RWPE2 (cell line): ENCODE results near the gene KLHL28.
A peak's percentile ranks its signal among the peaks of the same experiment; 100 is the strongest.

Experiments
- ATAC-seq: fragments of 200-7000 bp; cut with Tn5 transposase; 3 replicates; pipeline ENCODE4 v1.9.1; 2021; ENCODE audit warnings: low read depth
- DNase-seq: peaks from one replicate; pipeline ENCODE4 v3.0.0-alpha.2; 2020; ENCODE audit warnings: low spot score
- H3K27ac ChIP-seq: fragments of 450-650 bp; 2 replicates; pipeline ENCODE4 v1.5.1; 2017; ENCODE audit warnings: mild to moderate bottlenecking; ENCODE audit not compliant: poor library complexity, severe bottlenecking
- H3K27me3 ChIP-seq: fragments of 250-450 bp; sonication (Bioruptor Pico); 2 replicates; pipeline ENCODE4 v1.5.1; 2021; ENCODE audit warnings: mild to moderate bottlenecking, moderate library complexity; ENCODE audit not compliant: insufficient read depth, poor library complexity, severe bottlenecking
- H3K36me3 ChIP-seq: fragments of 250-450 bp; sonication (Bioruptor Pico); 2 replicates; pipeline ENCODE4 v1.5.1; 2020; ENCODE audit warnings: low read depth, mild to moderate bottlenecking, moderate library complexity
- H3K4me1 ChIP-seq: fragments of 250-450 bp; sonication (Bioruptor Pico); 2 replicates; pipeline ENCODE4 v1.5.1; 2021; ENCODE audit warnings: mild to moderate bottlenecking, moderate library complexity; ENCODE audit not compliant: insufficient read depth, poor library complexity, severe bottlenecking
- H3K4me3 ChIP-seq: fragments of 250-450 bp; sonication (Bioruptor Pico); 2 replicates; pipeline ENCODE4 v1.5.1; 2021; ENCODE audit warnings: mild to moderate bottlenecking, moderate library complexity; ENCODE audit not compliant: severe bottlenecking
- H3K9me3 ChIP-seq: fragments of 250-450 bp; sonication (Bioruptor Pico); 2 replicates; pipeline ENCODE4 v1.5.1; 2021; ENCODE audit warnings: mild to moderate bottlenecking, moderate library complexity; ENCODE audit not compliant: severe bottlenecking
- TF ChIP-seq, protein P1 (sequence below): fragments of 450-650 bp; IDR thresholded peaks from one replicate; pipeline ENCODE4 v1.5.1; 2017; ENCODE audit warnings: mild to moderate bottlenecking, moderate library complexity; ENCODE audit not compliant: poor library complexity, severe bottlenecking

KLHL28 gene

DNA sequence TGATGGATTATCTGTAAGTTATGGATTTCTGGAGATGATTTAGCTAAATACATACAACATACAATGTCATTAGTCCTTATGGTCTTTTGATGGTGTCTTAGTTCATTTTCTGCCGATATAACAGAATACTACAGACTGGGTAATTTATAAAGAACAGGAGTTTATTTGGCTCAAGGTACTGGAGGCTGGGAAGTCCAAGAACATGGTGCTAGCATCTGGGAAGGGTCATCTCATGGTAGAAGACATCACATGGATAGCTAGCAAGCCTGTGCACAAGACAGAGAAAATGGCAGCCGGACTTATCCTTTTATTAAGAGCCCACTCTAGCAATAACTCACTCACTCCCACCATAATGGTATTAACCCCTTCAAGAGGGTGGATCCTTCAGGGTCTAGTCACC is 24.2 kb downstream of the KLHL28 start:
- H3K4me1 ChIP-seq, result no peaks in the 10 kb centered on the region
- no peak for DNase-seq
- no peak overlapping the region for H3K27ac ChIP-seq
- H3K36me3 ChIP-seq, result peaks cover 44% of the 10 kb centered on the region
- H3K4me3 ChIP-seq, result no peak overlapping the region
- TF ChIP-seq, protein P1, sequence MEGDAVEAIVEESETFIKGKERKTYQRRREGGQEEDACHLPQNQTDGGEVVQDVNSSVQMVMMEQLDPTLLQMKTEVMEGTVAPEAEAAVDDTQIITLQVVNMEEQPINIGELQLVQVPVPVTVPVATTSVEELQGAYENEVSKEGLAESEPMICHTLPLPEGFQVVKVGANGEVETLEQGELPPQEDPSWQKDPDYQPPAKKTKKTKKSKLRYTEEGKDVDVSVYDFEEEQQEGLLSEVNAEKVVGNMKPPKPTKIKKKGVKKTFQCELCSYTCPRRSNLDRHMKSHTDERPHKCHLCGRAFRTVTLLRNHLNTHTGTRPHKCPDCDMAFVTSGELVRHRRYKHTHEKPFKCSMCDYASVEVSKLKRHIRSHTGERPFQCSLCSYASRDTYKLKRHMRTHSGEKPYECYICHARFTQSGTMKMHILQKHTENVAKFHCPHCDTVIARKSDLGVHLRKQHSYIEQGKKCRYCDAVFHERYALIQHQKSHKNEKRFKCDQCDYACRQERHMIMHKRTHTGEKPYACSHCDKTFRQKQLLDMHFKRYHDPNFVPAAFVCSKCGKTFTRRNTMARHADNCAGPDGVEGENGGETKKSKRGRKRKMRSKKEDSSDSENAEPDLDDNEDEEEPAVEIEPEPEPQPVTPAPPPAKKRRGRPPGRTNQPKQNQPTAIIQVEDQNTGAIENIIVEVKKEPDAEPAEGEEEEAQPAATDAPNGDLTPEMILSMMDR, result no peak
- H3K27me3 ChIP-seq, result no peaks in the 10 kb centered on the region
- ATAC-seq, result no peak
- H3K9me3 ChIP-seq, result no peaks in the 10 kb centered on the region

DNA sequence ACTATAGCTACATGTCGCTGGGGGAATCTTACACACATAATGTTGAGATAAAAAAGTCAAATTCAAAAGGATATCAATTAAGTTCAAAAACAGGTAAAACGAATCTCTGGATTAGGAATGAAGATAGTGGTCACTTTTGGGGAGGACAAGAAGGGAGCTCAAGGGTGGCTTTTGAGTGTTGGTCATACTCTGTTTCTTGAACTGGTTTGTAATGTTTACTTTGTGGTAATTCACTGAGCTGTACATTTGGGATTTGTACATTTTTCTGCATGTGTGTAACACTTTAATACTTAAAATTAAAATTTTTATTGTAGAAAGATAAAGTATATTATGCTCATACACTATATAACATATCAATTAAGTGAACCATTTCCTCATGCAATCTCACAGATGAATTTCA is 26.6 kb downstream of the KLHL28 start:
- Histone ChIP-seq H3K9me3 (no peaks in the 10 kb centered on the region), H3K4me3 (no peak overlapping the region), H3K4me1 (no peaks in the 10 kb centered on the region), H3K27ac (no peak overlapping the region), H3K36me3 (peaks cover 44% of the 10 kb centered on the region), H3K27me3 (no peaks in the 10 kb centered on the region)
- ATAC-seq, result no peak
- no peak for DNase-seq
- TF ChIP-seq, protein P1, result no peak

DNA sequence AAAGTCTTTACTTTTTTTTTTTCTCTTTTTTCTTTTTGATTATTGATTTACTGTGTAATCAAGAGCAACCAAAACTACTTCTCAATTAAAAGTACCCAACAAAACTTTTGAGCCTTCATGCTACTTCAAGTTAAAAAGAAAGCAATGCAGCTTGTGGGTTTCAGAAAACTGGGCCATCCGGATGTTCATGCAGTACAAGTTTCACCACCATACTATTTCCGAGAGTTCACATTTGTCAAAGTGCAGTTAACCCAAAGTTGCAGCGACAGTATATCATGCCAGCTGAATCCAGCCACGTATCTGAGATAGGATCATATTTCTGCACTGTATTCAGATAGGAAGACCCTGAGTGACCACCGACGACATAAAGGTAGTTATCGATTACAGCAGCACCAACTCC is 33.0 kb downstream of the KLHL28 start:
- DNase-seq, result no peak
- ATAC-seq, result no peak
- no peak overlapping the region for H3K4me3 ChIP-seq
- no peaks in the 10 kb centered on the region for H3K9me3 ChIP-seq
- TF ChIP-seq, protein P1, result no peak
- peaks cover 40% of the 10 kb centered on the region for H3K36me3 ChIP-seq
- H3K27me3 ChIP-seq, result no peaks in the 10 kb centered on the region
- H3K4me1 ChIP-seq, result no peaks in the 10 kb centered on the region
- no peak overlapping the region for H3K27ac ChIP-seq

GRCh38 chr14:44914849-44915248 is 46.9 kb downstream of the KLHL28 start:
- DNase-seq, result no peak
- TF ChIP-seq, protein P1, result no peak

GRCh38 chr14:44912041-44912869 is 49.5 kb downstream of the KLHL28 start:
- ATAC-seq (peak; percentile 40), DNase-seq (no peak)
- Histone ChIP-seq H3K27me3 (no peaks in the 10 kb centered on the region), H3K9me3 (no peaks in the 10 kb centered on the region), H3K36me3 (no peaks in the 10 kb centered on the region), H3K27ac (no peak overlapping the region), H3K4me3 (peak overlapping the region; percentile 37), H3K4me1 (no peaks in the 10 kb centered on the region)
- TF ChIP-seq, protein P1, result no peak

More at GRCh38 chr14:44914849-44915248, 46.9 kb downstream of the KLHL28 start:
- H3K27ac ChIP-seq, result no peak overlapping the region
- H3K27me3 ChIP-seq, result no peaks in the 10 kb centered on the region
- no peaks in the 10 kb centered on the region for H3K36me3 ChIP-seq
- H3K4me1 ChIP-seq, result no peaks in the 10 kb centered on the region
- H3K4me3 ChIP-seq, result no peak overlapping the region
- H3K9me3 ChIP-seq, result no peaks in the 10 kb centered on the region
- ATAC-seq, result no peak
